ENCODE measurements around the gene ZNF474.

GRCh38 chr5:122119205-122119604 is 10.1 kb upstream of the ZNF474 start:
- TF ChIP-seq CTCF (IDR thresholded peaks at IDR 0.05) = no peak
- no peak for TF ChIP-seq POLR2A (IDR thresholded peaks at IDR 0.05)

Measured in ovary (tissue), 3 donors.